Measurements from ENCODE around the gene GARNL3. TPM values are rescaled to one million over a fixed set of nuclear protein-coding genes. Genes with fewer than 3 reads are reported as not detected.

The GARNL3 gene
- polyA plus RNA-seq, 1 donor from 2014 or later, result 20.0 TPM

GRCh38 chr9:127283917-127284497, 19.4 kb downstream of the GARNL3 start:
- no peak for TF ChIP-seq MXI1 (conservative IDR thresholded peaks at IDR 0.05; ENCODE audit: poor library complexity, severe bottlenecking)
- TF ChIP-seq, protein P1, sequence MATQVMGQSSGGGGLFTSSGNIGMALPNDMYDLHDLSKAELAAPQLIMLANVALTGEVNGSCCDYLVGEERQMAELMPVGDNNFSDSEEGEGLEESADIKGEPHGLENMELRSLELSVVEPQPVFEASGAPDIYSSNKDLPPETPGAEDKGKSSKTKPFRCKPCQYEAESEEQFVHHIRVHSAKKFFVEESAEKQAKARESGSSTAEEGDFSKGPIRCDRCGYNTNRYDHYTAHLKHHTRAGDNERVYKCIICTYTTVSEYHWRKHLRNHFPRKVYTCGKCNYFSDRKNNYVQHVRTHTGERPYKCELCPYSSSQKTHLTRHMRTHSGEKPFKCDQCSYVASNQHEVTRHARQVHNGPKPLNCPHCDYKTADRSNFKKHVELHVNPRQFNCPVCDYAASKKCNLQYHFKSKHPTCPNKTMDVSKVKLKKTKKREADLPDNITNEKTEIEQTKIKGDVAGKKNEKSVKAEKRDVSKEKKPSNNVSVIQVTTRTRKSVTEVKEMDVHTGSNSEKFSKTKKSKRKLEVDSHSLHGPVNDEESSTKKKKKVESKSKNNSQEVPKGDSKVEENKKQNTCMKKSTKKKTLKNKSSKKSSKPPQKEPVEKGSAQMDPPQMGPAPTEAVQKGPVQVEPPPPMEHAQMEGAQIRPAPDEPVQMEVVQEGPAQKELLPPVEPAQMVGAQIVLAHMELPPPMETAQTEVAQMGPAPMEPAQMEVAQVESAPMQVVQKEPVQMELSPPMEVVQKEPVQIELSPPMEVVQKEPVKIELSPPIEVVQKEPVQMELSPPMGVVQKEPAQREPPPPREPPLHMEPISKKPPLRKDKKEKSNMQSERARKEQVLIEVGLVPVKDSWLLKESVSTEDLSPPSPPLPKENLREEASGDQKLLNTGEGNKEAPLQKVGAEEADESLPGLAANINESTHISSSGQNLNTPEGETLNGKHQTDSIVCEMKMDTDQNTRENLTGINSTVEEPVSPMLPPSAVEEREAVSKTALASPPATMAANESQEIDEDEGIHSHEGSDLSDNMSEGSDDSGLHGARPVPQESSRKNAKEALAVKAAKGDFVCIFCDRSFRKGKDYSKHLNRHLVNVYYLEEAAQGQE (IDR thresholded peaks at IDR 0.05; ENCODE audit: borderline replicate concordance), result no peak
- no peak for TF ChIP-seq EZH2 (IDR thresholded peaks at IDR 0.05; ENCODE audit: borderline replicate concordance, insufficient read depth, low read length, poor library complexity, severe bottlenecking)
- no peak for TF ChIP-seq CTCF (IDR thresholded peaks at IDR 0.05; ENCODE audit: poor library complexity, severe bottlenecking)
- no peak for TF ChIP-seq EP300 (conservative IDR thresholded peaks at IDR 0.05; ENCODE audit: poor library complexity, severe bottlenecking)
- TF ChIP-seq RAD21 (conservative IDR thresholded peaks at IDR 0.05), result no peak
- TF ChIP-seq SMC3 (conservative IDR thresholded peaks at IDR 0.05; ENCODE audit: poor library complexity), result no peak
- no peak for TF ChIP-seq POLR2AphosphoS5 (IDR thresholded peaks at IDR 0.05)
- TF ChIP-seq TAF1 (IDR thresholded peaks at IDR 0.05; ENCODE audit: low read depth), result no peak
- Histone ChIP-seq H3K27me3 (ENCODE audit: insufficient read depth, low read depth, low read length) (no peaks in the 10 kb centered on the region), H3K9ac (ENCODE audit: low read length) (no peak overlapping the region), H3K79me2 (replicated peaks; ENCODE audit: insufficient read depth, low read length) (peaks cover 4% of the 10 kb centered on the region), H3K4me3 (ENCODE audit: low read length) (no peak overlapping the region), H3K9me2 (ENCODE audit: insufficient read depth, low read length) (no peaks in the 10 kb centered on the region), H4K20me1 (ENCODE audit: insufficient read depth) (no peaks in the 10 kb centered on the region), H3K27ac (ENCODE audit: low read length) (no peak overlapping the region), H3K9me3 (ENCODE audit: low read length) (no peaks in the 10 kb centered on the region), H3K4me2 (ENCODE audit: low read length) (no peak overlapping the region), H2AFZ (ENCODE audit: low read depth, low read length) (no peak overlapping the region), H3K36me3 (ENCODE audit: insufficient read depth, low read length) (no peaks in the 10 kb centered on the region), H3F3A (ENCODE audit: insufficient read depth, low read length, poor library complexity, severe bottlenecking) (no peaks in the 10 kb centered on the region)

GRCh38 chr9:127285965-127286364, 21.4 kb downstream of the GARNL3 start:
- Histone ChIP-seq H3K36me3 (ENCODE audit: insufficient read depth, low read length) (no peaks in the 10 kb centered on the region), H3K4me3 (ENCODE audit: low read length) (no peak overlapping the region), H3K4me2 (ENCODE audit: low read length) (no peak overlapping the region), H4K20me1 (ENCODE audit: insufficient read depth) (no peaks in the 10 kb centered on the region), H3K79me2 (replicated peaks; ENCODE audit: insufficient read depth, low read length) (peaks cover 4% of the 10 kb centered on the region), H3K9ac (ENCODE audit: low read length) (no peak overlapping the region), H3K9me2 (ENCODE audit: insufficient read depth, low read length) (no peaks in the 10 kb centered on the region), H3F3A (ENCODE audit: insufficient read depth, low read length, poor library complexity, severe bottlenecking) (no peaks in the 10 kb centered on the region), H2AFZ (ENCODE audit: low read depth, low read length) (no peak overlapping the region), H3K9me3 (ENCODE audit: low read length) (no peaks in the 10 kb centered on the region), H3K27ac (ENCODE audit: low read length) (no peak overlapping the region), H3K27me3 (ENCODE audit: insufficient read depth, low read depth, low read length) (no peaks in the 10 kb centered on the region)
- TF ChIP-seq EZH2 (IDR thresholded peaks at IDR 0.05; ENCODE audit: borderline replicate concordance, insufficient read depth, low read length, poor library complexity, severe bottlenecking) (no peak), SMC3 (conservative IDR thresholded peaks at IDR 0.05; ENCODE audit: poor library complexity) (no peak), TAF1 (IDR thresholded peaks at IDR 0.05; ENCODE audit: low read depth) (no peak), CTCF (IDR thresholded peaks at IDR 0.05; ENCODE audit: poor library complexity, severe bottlenecking) (no peak), MXI1 (conservative IDR thresholded peaks at IDR 0.05; ENCODE audit: poor library complexity, severe bottlenecking) (no peak), EP300 (conservative IDR thresholded peaks at IDR 0.05; ENCODE audit: poor library complexity, severe bottlenecking) (no peak), RAD21 (conservative IDR thresholded peaks at IDR 0.05) (no peak), POLR2AphosphoS5 (IDR thresholded peaks at IDR 0.05) (no peak)
- TF ChIP-seq, protein P1 (IDR thresholded peaks at IDR 0.05; ENCODE audit: borderline replicate concordance), result no peak

All from neural cell (in vitro differentiated cells).